Peyer's patch (tissue), 4 donors: ENCODE data around the gene COBL.

Experiments used
- POLR2A ChIP-seq, 2 donors: fragments of 450-650 bp; IDR thresholded peaks; one replicate each; pipeline ENCODE4 v1.5.1; 2017; ENCODE audit warnings: antibody characterized with exemption in 2 of 2, mild to moderate bottlenecking in 2 of 2, moderate library complexity in 2 of 2
- TF ChIP-seq, protein P1 (sequence below), 6 experiments: fragments of 450-650 bp in 4 of 6; fragments of 200-600 bp in 2 of 6; sonication (generic) in 1 of 6; IDR thresholded peaks; one replicate each; pipeline ENCODE4 v1.5.1; 2017 to 2019; ENCODE audit warnings: antibody characterized with exemption in 6 of 6, mild to moderate bottlenecking in 3 of 6, moderate library complexity in 1 of 6

DNA sequence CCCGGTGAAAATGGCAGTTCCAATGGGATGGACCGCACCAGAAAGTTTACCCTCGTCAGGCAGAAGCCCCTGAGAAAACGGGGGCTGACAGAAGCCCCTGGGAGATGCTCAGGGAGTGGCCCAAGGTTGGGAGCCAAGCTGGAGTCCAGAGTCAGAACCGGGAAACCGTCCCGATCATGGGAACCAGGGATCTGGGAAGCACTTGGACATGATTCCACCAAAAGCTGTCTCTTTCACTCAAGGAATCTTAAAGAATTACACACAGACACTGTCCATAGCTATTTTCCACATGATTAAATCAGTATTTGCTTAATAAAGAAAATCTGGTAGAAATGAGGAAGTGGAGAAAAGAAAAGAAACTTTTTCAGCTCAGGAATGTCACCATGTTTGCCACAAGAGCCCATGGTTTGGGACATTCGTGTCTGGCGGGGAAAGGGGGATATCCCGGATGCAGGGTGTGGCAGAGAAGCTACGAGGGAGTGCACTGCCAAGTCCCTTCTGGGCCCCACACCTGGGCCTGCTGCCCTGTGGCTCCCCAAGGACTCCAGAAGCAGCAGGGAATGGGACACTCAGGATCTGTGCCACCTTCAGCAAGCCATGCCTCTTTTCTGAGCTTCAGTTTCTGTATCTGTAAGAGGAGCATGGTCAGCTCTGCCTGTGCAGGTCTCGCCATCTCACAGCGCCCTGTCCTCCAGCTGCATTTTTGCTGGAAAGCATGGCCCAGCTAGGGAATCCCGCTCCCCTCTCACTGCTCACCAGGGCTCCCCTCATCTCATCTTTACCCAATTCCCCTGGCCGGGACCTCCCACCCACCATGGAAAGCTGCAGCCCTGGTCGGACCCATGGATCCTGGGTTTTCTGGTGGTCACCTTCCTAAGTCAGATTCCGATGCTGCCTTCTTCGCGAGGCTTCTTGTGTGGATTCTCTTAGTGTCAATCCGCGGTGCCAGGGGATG is 308.8 kb downstream of the COBL start:
- TF ChIP-seq, protein P1, sequence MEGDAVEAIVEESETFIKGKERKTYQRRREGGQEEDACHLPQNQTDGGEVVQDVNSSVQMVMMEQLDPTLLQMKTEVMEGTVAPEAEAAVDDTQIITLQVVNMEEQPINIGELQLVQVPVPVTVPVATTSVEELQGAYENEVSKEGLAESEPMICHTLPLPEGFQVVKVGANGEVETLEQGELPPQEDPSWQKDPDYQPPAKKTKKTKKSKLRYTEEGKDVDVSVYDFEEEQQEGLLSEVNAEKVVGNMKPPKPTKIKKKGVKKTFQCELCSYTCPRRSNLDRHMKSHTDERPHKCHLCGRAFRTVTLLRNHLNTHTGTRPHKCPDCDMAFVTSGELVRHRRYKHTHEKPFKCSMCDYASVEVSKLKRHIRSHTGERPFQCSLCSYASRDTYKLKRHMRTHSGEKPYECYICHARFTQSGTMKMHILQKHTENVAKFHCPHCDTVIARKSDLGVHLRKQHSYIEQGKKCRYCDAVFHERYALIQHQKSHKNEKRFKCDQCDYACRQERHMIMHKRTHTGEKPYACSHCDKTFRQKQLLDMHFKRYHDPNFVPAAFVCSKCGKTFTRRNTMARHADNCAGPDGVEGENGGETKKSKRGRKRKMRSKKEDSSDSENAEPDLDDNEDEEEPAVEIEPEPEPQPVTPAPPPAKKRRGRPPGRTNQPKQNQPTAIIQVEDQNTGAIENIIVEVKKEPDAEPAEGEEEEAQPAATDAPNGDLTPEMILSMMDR (IDR thresholded peaks at IDR 0.05) = no peak
- TF ChIP-seq POLR2A (IDR thresholded peaks at IDR 0.05) = no peak
